Activated naive CD8-positive, alpha-beta T cell treated with anti-CD3 and anti-CD28 coated beads, Interleukin-2, amount 50 U/mL, for 16 hours (primary cell): ENCODE results near the gene S100A10.

Experiments
- DNase-seq: peaks from one replicate; pipeline ENCODE4 v3.0.0-alpha.2; 2020; ENCODE audit warnings: low read depth, low spot score

Gene S100A10

GRCh38 chr1:151964510-151964909 is 29.1 kb downstream of the S100A10 start:
- no peak for DNase-seq

GRCh38 chr1:151963288-151963687 is 30.4 kb downstream of the S100A10 start:
- DNase-seq: no peak

- DNase-seq: no peak
Observed at GRCh38 chr1:151961833-151962232, 31.8 kb downstream of the S100A10 start.

DNA sequence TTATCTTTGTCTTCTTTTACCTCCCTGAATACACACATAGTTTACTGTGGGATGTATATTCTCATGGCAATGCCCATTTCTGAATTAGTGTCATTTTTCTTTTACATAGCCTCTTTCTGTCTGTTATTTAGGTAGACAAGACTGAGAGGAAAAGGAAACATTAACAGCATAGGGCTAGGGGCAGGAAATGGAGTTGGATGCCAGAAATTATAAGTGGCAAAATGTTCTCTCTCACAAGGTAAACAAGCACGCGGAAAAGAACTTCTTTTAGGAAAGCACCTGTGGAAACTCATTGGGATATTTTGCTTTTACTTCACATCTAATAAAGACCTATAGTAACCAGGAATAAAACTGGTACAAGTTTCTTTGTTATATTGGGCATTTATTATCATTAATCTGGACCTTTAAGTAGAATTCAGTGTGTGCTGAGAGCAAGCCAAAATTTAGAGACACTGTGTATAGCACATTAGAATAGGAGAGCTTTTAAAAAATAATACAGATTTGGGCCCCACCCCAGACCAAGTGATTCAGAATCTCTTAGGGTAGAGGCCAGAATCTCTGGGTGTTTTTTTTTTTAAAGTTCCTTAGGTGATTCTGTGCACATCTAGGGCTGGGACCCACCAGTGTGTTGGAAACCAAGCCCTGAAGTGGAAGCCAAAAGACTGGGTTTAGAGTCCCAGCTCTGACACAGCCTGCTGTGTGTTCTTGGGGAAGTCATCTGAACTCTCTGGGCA is 32.7 kb downstream of the S100A10 start:
- no peak for DNase-seq

DNA sequence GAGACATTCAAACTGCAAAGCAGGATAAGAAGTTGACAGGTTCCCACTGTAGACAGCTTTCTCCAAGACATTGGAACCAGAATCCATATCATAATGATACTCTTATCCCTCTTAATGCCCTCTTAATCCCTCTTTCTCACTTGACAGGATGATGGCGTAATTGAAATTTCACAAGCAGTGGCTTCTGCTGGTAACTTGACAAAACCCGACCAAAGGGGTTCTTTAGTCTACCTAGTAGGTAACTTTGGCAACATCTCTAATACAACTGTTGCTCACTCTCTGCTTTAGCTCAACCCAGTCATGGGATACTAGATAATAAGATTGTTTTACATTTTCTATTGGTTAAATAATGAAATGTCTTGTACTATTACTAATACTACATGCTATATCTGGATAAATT is 34.7 kb downstream of the S100A10 start:
- DNase-seq: no peak

DNA sequence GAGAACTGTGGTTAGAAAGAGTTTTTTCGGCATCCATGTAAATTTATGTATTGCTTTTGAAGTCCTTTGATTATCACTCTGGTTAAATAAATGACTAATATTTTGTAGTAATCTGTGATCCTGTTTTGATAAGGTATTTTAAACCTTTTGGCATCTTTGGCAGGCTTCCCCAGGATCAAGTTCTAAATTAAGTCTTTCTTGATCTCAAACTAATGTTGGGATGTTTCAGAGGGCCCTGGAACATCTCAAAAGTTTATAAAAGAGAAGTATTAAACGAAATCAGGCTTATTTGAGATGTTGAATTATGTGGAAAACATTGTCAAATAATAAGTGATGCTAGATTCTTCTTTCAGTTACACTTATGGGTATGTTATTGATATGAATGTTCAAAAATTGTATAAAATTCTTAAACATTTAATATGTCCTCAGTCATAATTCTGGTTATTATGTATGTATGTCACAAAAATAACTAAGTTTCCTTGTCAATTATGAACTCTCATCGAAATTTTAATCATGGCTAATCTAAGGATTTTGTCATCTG is 36.6 kb downstream of the S100A10 start:
- DNase-seq: no peak

DNA sequence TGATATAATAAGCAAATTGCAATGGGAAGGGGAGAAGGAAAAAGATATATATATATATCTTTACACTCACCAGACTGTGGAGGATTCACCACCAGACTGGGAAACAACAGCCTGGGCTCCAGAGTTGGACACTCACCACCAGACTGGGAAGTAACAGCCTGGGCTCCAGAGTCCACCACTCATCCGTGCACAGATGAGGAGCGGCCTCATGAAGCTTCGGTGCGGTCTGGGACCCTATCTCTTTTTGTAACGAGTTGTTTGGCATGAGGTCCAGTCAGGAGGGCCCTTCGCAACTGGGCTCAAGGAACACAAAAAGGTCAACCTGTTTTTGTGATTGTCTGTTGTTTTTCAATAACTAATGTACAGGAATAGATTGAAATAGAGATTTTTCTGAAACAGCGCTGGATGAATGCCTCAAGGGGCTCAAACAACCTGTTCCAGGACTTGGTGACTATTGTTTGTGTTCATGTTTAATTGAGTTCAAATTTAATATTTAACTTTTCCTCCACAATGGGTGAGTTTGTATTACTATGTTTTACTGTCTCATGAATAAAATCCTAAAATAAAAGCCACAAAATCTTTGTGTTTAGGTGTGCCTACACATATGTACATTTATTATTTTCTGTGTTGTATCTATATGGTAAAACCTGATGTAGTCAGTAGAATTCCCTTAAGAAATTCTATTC is 40.1 kb downstream of the S100A10 start:
- DNase-seq: no peak

DNA sequence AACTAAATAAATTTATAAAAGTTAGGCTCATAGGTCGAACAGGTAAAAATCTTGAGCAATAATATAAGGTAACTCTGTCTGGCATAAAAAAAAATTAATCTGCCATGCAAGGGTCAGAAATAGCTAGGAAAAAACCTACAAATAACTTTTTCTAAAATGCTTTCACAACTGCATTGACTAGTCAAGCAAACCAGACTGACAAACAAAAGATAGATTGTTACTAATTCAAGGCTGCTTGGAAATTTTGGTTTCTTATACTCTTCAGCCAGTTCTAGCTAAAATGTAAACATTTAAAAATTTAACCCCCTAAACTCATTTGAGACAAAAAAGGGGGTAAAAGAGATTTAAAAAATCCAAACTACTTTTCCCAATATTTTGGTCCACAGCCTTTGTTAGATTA is 40.8 kb downstream of the S100A10 start:
- no peak for DNase-seq

DNA sequence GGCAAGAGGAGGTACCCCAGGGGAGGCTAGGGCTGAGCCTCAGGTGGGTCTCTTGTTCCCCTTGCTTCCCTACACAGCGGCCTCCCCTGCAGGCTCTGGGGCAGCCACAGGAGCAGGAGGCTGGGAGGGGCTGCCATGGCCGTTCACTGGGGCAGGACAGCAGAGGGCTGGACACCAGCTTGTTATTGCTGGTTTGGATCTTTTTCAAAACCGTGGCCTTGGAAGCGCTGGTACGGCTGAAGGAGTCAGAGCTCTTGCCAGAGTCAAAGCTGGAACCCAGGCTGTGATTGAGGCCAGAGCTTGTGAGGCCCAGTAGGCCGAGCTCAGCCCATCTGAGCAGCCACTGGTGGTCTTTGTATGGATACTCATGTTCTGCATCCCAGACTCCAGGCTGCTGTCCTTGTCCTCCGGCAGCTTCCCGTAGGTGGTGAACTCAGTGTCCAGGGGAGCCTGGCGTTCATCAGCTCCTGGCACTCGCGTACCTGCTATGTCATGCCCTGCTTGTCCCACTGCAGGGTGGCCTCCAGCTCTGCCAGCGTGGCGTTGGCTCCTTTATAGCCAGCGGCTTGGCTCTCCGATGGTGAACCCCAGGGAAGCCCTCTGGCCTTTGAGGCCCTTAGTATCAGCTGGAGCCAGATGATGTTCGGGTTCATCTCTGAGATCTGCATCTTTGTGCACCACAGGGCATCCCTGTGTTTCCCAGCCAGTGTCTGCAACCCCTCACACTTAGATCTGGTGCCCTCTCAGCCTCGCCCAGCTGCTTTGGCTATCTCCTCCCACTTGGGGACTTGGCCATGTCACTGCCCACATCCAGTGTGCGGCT is 44.1 kb downstream of the S100A10 start:
- DNase-seq: no peak

GRCh38 chr1:151948506-151948905 is 45.2 kb downstream of the S100A10 start:
- no peak for DNase-seq

- DNase-seq: no peak
Observed at GRCh38 chr1:151947140-151947539, 46.5 kb downstream of the S100A10 start.

DNA sequence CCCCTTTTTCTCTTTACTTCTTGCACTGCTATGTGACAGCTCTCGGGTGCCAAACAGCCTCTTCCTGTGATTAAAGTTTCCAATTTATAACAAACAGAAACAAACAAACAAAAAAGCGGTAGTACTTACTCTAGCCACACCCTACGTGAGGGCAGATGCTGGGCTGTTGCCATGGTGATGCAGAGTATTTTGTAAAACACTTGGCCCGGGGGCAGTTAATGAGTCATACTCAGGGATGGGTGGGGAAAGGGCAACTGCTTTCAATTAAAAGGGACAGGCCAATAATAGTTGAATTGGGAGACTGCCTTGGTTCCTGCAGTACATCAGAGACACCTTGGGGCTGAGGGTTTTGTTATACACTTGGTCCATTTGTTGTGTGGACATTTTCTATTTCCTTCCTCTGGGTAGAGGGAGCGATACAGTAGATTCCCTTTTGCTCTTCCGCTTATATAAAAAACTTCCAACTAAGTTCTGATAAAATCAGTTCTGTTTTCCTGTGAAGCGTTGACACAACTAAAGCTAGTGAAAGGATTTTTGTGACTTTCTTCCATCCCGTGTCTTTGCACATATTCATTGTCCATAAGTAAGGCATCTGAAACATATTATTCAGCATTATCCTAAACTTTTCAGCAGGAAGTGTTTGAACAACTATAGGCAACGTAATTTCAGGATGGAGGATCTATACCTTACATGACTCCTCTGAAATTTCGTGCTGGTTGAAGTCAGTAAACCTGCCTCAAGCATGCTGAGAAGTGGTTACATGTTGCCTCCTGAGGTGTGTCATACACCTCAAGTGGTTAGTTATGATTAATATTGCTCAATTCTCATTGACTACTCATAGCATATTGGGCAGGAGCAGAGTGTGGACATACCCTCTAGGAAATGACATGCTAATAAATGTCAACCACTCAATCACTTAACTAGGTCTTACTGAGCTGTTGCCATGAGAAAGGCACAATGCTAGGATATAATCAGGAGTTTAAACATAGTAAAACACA is 47.6 kb downstream of the S100A10 start:
- peak; percentile 4 for DNase-seq

GRCh38 chr1:151944857-151945575 is 48.6 kb downstream of the S100A10 start:
- DNase-seq: no peak

DNA sequence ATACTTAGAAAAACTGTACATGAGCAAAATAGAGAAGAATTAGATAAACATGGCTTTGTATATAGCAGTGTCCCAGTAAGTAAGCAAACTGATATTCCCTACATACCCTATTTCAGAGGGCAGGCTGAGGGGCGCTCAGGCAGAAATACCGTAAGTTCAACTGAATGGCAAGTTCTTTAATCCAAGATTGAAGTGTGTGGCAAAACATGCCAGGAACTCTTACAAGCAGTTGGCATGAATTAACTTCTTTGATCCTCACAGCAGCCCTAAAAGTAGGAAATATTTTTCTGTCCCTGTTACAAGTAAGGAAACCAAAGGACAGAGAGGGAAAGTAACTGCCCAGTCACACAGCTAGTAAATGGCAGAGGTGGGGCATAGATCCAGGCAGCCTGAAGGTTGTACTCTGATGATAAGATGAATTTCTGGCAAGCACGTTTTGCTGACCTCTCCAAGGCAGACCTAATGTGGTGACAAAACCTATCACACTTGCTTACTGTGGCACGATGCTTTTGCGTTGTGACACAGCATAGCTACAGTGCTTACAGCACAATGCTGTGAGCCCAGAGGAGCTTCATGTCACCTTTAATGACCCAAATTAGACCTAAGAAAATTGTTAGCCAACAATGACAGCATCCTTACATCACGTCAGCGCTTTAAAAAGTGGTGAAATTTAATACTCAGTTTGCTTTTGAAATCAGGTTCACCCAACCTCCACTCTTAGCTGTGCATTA is 49.4 kb downstream of the S100A10 start:
- DNase-seq: no peak

DNA sequence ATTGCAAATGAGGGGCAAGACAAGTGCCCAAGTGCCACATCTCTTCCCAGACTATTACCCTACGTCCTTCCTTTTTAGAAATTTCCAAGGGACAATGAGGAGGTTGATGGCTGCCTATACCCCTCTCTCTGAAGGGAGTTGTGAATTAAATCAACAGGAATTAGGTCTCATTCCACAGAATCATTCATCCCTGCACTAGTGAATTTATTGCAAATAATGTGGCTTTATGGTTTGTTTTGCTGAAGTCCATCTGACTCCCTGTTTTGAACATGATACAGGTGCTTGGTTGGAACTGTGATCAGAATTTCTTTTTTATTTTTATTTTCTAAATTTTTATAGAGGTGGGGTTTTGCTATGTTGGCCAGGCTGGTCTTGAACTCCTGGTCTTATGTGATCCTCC is 50.1 kb downstream of the S100A10 start:
- DNase-seq: no peak

DNA sequence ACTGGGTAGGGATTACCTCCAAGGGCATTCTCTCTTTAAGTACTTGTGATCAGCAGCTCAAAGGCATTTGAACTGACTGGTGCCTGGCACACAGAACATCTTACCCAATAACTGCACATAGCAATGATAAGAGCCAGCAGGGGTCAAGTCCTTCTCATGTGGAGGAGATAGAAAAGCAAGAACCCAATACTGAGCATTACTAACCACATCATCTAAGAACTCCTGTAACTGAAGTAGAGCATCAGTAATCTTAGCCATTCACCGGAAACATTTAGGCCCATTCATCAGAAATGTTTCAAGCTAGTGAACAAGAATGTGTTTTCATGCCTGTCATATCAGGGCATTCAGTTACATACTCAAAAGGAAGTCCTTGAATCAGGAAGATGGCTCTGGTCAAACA is 50.8 kb downstream of the S100A10 start:
- no peak for DNase-seq

- no peak for DNase-seq
Observed at GRCh38 chr1:151940541-151940940, 53.1 kb downstream of the S100A10 start.

DNA sequence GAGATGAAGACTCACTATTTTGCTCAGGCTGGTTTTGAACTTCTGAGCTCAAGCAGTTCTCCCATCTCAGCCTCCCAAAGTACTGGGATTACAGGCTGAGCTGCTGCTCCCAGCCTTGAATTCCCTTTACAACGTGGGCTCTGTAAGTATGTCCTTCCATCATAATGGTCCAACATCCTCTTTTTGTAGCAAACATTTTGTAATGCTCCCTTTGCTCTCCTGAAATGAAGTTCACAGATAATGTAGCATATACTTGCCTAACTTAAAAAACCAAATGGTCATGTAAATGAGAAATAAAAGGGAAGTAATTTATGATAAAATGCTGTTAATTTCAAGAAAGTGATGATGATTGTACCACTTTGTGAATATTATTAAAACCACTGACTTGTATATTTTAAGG is 53.9 kb downstream of the S100A10 start:
- DNase-seq: no peak

DNA sequence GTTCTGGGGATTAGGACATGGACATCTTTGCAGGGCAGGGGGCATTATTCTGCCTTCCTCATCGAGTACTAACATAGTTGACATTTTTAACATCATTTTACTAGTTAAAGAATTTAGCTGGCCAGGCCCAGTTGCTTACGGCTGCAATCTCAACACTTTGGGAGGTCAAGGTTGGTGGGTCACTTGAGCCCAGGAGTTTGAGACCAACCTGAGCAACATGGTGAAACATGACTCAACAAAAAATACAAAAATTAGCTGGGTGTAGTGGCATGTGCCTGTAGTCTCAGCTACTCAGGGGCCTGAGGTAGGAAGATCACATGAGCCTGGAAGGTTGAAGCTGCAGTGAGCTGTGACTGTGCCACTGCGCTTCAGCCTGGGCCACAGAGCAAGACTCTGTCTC is 54.5 kb downstream of the S100A10 start:
- DNase-seq: no peak

DNA sequence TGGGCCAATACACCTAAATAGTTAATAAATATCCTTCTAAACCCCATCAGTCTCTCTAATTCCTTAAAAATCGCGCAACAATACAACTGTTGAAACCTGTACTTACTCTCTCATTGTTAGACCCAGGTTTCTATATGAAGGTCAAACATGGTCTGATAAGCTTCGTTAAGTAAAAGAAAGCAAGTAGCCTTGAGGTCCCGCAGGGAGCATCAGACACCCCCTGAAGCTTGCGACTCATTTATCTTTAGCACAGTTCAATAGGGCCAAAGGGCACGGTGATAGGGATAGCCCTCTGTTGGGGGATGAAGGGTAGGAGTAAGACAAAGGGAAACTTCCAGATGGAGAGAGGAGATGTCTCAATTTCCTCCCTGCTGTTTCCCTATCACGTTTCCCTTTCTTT is 57.0 kb downstream of the S100A10 start:
- no peak for DNase-seq
